HG02840 (cell line): Measurements from ENCODE around the gene TOR1AIP1.
"Not testable (repeated sequence)": the region's sequence is repeated elsewhere in the genome, so short reads cannot be mapped to it uniquely, and the experiment has no call there.

Experiments
- ATAC-seq: cut with Tn5 transposase; IDR thresholded peaks from one replicate; pipeline ENCODE4 v1.9.1; 2021; ENCODE audit warnings: mild to moderate bottlenecking, moderate library complexity, moderate number of reproducible peaks; ENCODE audit not compliant: unreplicated experiment, low FRiP score

The TOR1AIP1 gene, protein sequence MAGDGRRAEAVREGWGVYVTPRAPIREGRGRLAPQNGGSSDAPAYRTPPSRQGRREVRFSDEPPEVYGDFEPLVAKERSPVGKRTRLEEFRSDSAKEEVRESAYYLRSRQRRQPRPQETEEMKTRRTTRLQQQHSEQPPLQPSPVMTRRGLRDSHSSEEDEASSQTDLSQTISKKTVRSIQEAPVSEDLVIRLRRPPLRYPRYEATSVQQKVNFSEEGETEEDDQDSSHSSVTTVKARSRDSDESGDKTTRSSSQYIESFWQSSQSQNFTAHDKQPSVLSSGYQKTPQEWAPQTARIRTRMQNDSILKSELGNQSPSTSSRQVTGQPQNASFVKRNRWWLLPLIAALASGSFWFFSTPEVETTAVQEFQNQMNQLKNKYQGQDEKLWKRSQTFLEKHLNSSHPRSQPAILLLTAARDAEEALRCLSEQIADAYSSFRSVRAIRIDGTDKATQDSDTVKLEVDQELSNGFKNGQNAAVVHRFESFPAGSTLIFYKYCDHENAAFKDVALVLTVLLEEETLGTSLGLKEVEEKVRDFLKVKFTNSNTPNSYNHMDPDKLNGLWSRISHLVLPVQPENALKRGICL

DNA sequence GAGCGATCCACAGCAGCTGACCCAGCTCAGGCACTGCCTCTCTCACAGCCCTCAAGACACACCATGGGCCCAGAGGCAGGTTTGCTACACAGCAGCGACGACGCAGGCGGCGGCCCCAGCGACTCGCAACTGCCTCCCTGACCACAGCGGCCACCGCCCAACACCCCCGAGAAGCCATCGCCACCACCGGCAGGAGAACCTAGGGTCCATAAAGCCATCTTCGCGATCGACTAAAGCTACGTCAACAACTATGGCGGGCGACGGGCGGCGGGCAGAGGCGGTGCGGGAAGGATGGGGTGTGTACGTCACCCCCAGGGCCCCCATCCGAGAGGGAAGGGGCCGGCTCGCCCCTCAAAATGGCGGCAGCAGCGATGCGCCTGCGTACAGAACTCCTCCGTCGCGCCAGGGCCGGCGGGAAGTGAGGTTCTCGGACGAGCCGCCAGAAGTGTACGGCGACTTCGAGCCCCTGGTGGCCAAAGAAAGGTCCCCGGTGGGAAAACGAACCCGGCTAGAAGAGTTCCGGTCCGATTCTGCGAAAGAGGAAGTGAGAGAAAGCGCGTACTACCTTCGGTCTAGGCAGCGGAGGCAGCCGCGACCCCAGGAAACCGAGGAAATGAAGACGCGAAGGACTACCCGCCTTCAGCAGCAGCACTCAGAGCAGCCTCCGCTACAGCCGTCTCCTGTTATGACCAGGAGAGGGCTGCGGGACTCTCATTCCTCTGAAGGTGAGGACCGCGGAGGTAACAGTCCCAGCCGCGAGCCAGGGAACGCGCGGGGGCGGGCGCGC, at the start of gene TOR1AIP1:
Gene TOR1AIP1 (plus strand): TSS at position 33 of the 787 bp plus-strand sequence. CDS start 218 bp downstream, at position 251.
- peak; percentile 78 for ATAC-seq

DNA sequence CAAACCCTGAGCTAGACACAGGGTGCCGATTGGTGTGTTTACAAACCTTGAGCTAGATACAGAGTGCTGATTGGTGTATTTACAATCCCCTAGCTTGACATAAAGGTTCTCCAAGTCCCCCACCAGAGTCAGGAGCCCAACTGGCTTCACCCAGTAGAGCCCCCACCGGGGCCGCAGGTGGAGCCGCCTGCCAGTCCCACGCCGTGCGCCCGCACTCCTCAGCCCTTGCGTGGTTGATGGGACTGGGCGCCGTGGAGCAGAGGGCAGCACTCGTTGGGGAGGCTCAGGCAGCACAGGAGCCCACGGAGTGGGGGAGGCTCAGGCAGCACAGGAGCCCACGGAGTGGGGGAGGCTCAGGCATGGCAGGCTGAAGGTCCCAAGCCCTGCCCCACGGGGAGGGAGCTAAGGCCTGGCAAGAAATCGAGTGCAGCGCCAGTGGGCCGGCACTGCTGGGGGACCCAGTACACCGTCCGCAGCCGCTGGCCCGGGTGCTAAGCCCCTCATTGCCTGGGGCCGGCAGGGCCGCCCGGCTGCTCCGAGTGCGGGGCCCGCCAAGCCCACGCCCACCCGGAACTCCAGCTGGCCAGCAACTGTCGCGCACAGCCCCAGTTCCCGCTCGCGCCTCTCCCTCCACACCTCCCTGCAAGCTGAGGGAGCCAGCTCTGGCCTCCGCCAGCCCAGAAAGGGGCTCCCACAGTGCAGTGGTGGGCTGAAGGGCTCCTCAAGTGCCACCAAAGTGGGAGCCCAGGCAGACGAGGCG, 45.2 kb upstream of the TOR1AIP1 start:
- not testable (repeated sequence) for ATAC-seq

DNA sequence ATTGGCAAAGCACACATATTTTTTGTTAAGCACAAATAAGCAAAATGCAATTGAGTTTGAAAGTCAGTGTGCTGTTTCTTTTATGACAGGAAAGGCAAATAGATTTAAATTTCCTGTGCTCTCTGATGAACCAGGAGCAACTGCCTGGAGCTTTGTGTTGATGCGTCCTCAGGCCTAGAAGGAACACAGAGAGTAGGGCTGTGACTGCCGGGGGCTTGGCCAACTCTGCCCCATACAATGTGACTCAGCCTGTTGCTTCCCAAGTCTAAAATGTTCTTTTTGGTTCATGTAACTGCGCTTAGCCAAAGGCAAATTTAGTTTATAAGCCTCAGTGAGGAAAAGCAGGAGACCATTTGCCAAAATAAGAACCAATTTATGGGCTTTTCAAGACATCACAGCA, 42.0 kb upstream of the TOR1AIP1 start:
- ATAC-seq: no peak

DNA sequence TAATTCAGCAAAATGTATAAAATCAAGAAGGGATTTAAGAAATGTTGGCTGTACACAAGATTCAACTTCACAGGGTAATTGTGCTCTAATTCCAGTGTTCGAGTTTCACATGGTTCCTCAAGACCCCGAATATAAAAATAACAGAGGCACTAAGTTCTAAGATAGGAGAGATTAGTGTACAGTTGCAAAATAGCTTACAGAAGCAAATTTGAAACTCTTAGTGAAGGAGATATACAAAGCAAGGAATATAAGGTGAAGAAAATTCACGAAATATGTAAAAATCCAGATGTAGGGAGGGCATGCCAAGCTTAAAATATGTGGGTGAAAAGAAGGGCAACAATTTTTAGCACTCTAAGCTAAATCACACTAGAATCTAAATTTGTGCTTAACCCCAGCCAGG, 33.9 kb upstream of the TOR1AIP1 start:
- ATAC-seq: no peak

DNA sequence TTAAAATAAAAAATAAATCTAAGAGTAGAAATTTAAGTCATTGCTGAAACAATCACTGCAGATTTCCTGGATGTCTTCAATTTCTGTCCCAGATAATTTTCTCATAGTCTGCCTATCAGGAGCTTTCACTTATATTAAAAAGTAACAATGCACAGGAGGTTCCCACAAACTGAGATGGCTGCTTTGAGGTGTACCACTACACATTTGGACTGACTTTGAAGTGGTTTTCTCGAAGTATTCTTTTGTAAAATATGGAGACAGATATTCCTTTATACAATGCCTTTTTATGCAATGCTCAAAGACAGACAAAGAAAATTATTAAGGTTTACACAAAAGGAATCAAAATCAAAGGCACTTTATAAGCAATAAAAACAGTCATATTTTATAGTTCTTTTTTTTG, 29.0 kb upstream of the TOR1AIP1 start:
- no peak for ATAC-seq

DNA sequence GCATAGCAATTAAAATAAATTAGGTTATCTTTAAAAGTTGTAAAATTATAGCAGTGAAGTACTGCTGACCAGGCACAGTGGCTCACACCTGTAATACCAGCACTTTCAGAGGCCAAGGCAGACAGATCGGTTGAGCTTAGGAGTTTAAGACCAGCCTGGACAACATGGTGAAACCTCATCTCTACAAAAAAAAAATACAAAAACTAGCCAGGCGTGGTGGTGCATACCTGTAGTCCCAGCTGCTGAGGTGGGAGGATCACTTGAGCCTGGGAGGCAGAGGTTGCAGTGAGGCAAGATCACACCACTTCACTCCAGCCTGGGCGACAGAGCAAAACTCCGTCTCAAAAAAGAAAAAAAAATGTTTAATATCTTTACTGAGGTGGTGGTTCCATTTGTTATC, 26.3 kb upstream of the TOR1AIP1 start:
- not testable (repeated sequence) for ATAC-seq

DNA sequence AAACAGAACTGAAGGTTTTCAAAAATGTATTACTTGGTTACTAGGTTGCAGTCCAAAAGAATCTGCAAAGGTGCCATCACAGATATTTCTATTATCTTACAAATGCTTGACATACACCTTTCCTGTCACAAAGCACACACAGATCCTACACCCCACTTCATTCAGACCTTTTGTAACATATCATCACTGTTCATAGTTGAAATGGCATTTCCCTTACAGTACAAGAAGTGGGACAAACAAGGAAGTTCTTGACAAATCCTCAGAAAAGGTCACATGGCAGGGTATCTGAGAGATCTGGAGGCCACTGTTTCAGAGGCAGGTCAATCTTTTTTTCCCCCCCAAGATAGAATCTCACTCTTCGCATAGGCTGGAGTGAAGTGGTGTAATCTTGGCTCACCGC, 25.8 kb upstream of the TOR1AIP1 start:
- no peak for ATAC-seq

DNA sequence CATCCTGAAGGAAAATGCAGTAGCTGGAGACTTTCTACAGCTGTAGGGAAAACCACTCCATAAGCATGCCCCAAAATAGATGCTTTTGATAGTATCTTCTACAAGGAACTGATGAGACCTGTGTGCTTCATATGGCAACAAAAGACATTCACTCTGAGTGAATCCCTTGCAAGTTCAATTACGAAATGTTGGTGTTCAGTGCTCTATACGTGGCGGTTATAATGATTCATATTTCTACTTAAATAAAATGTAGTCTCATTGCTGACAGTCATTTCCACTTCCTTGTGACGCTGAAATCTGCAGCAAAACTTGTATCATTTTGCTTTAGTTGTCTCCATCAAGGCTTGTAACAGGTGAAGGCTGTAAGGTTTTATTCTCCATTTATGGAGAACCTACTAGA, 25.1 kb upstream of the TOR1AIP1 start:
- no peak for ATAC-seq

DNA sequence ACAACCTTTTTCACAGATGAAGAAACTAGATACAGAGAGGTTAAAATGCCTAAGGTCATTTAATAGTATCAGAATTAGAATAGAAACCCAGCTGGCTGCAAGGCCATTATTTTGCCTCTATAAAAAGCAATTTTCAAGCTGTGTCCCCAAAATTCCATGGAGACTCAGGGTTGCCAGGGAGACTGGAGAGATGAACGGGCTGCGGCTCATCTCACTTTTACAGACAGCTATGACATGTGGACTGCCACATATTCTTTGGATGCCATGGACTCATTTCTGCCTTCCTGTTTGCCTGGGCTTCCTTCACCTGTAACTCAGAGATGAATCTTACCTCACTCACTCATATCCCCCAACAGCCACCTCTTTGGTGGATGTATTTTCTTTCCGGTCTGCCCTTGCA, 21.4 kb upstream of the TOR1AIP1 start:
- no peak for ATAC-seq

DNA sequence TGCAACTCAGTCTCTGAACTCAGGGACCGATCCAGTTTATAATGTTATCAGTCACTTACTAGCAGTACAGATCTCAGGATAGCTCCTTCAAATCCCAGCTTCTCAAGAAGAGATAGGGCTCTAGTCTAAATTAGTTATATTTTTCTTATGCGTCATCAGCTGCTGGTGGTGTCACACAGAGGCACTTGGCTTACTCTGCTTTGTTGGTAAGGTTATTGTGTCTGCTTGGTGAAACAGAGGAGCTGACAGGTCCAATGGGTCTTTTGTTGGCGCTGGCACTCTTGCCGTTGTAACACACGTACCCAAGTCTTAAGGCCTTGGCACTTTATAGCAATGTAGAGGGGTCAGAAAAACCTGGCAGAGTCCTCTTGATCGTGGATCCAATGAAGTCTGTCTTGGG, 16.7 kb upstream of the TOR1AIP1 start:
- no peak for ATAC-seq

DNA sequence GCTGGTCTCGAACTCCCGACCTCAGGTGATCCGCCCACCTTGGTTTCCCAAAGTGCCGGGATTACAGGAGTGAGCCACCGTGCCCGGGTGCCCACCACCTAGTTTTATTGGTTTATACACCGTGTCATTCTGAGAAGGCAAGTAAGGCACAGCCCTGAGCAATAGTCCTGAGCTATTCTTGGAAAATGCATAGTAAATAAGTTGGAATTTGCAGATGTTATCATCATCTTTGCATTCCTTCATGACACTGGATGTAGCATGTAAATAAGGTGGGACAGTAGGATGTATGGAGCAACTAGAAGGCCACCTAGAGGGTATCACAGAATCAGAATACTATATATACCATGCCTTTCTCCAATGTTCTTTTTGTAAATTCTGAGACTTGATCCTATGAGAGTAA, 15.5 kb upstream of the TOR1AIP1 start:
- ATAC-seq: no peak

DNA sequence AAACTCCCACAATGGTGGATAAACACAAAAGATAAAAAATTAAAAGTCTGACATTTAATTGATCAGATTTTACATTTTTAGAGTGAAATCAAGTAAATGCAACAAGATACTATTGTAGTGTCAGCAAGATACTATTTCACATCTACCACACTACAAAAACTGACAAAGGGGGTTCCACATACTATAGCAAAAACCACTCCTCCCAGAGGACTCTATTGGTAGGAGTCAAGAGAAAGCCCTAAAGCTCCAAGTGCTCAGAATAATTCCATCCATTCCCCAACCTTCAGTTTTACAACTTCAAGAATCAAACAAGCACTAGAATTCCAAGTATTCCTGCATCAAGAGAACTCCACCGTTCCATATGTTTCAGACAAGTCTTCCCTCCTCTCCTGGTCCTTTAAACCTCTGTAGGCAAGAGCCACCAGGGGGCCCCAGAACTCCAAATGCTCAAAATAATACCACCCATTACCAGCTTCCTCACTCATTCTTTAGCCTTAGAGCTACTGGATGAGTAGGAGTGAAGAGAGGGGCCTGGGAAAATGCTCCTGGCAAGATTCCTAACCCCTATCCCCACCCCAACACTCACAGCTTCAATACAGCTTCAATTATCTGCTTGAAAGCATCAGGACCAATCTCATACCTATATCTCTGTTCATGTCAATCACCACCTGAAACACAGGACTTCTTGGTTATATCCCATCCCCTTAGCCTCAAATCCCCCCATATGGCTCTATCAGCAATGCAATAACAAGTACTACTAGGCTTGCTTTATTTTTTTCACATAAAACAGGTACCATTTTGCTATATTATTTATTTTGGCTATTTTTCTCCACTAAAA, 14.4 kb upstream of the TOR1AIP1 start:
- ATAC-seq: no peak

DNA sequence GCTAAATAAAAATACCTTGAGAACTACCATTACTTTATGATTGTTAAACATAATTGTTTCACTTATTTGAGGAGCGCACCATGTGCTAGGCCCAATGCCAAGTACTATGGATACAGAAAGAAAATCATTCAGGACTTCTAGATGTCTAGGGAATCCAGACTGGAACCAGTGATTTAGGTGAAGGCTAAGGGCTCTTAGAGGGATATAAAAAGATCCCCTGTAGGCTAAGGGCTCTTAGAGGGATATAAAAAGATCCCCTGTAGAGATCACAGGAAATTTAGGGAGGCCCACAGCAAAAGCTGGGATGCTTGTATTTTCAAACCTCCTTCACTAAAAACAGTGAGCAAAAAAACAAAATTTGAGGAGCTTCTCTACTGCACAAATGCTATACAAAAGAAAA, 11.2 kb upstream of the TOR1AIP1 start:
- no peak for ATAC-seq

DNA sequence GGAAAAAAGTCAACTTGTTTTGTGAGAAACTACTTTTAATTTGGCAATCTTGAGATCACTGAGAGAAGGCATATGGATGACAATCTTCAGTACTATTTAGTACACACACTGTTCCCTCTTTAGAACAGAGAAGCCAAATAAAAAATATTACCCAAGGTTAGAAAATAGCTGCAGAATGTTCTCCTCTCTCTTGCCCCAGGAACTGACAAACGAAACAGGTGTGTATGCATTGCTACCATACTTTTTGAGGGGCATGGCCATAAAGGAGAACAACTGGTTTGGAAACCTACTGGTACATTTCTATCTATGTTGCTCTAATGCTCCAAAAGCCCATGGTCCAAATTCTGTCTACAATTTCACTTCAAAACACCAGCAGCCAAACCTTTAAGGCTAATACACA, 10.1 kb upstream of the TOR1AIP1 start:
- ATAC-seq: no peak

DNA sequence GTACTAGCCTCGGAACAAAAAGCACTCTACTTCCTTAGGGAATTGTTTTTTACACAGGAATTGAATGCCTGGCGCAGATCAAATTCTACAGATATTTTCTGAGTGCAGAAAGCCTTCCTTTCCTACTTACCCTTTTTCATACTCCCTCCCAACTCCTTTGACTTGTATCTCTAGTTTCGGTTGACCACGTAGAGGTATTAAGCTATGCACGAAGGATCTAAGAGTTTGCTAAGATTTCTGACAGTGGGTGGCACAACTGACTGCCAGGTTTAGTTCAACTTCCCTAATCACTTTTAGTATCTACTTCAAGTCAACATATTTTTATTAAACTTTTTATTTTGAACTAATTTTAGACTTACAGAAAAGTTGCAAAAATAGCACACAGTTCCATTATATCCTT, 9.5 kb upstream of the TOR1AIP1 start:
- ATAC-seq: no peak

DNA sequence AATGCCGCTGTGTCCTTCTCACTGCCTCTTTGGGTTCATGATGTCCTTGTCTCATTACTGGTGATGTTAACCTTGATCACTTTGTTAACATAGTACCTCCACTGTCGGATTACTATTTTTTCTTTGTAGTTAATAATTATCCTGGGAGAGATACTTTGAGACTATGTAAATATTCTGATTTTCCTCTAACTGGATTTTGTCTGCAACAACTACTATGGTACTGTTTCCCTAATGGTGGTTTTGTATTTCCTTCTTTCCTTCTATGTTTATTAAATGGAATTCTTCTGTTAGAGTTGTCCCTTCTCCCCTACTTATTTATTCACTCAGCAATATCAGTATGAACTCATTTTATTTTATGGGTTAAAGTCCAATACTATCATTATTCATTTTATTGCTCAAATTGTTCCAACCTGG, 8.6 kb upstream of the TOR1AIP1 start:
- ATAC-seq: no peak

DNA sequence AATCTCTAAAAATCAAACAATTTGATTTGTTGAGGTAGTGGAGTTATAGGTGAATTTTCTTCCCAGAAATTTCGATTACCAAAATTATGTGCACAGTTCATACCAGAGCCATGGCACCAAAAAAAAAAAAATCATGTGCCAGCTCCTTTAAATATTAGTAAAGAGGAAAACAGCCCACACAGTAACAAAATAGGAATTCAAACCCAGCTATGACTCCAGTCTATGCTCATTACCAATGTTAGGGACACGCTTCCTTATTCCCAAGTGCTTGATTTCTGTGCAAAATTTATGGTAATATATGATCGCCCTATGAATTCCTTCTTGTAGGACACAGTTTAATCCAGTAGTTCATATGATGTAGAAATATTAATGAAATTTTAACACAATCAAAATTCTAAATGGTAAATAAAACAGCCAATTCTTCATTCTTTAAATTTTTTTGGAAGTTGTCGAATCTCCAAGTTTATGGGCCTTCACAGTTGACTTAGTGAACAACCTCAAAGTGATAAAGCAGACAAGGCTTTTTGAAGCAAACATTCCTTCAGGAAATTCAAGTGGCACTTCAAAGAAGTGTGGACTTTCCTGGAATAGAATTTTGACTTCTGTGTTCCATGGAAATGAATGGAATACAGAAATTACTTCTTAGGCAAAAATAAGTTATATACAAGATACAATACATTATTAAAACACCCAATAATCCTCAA, 6.3 kb upstream of the TOR1AIP1 start:
- ATAC-seq: no peak

DNA sequence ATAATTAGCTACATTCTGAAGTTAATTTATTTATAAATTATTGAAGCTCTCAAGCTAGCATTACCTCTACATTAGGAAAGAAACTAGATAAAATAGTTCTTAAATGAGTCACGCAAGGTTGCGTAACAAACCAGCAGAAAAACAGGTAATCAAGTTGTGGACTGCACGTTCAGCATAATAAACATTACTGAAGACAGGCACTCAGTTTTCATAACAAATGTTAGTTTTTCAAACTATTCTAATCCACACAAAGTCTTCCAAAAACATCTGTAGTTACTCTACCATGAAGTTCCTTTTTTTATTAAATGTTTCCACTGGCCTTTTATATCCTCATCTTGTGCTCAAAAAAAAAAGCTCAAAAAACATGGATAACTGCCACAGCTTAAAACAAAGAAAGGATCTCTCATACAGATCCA, 5.8 kb upstream of the TOR1AIP1 start:
- ATAC-seq: no peak

DNA sequence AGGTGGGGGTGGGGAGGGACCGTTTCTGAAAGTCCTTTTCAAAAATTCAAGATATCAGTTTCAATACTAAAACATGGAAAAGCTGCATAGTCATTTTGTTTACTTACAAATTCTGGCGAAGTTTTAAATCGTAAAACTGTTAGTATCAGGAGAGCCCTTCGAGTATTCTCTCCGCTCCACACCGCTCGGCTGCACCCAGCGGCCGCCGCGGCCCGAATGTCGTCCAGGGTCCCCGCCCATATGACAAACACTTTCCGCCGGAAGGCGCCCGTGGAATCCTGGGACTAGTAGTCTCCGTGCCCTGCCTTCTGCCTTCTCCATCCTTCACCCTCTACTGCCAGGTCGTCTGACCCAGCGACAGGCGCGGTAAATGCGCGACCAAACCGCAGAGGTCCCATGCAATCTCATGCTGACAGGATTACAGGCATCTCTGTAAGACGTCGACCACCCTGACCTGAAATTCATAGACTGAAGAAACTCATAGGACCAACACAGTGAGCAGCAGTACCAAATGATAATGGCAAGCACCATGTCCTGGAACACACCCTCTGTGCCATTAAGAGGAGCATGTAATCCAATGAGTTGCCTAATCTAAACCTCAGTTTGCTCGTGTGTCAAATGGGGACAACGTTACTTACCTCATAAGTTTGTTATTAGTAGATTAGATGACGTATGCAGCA, 4.4 kb upstream of the TOR1AIP1 start, which contains the start of gene TOR1AIP2:
Gene TOR1AIP2 (minus strand): TSS at position 218 of the 680 bp plus-strand sequence. CDS start 25,138 bp downstream, outside the sequence.
- ATAC-seq: peak; percentile 46
